NCI-H1092 treated with DMSO at 0.1 percent for 48 hours (cell line): ENCODE data around the gene BCAS3.

ENCODE experiments used
- DNase-seq: peaks from one replicate; lab custom pipeline; 2025; lab: John Stamatoyannopoulos, UW

BCAS3 gene

DNA sequence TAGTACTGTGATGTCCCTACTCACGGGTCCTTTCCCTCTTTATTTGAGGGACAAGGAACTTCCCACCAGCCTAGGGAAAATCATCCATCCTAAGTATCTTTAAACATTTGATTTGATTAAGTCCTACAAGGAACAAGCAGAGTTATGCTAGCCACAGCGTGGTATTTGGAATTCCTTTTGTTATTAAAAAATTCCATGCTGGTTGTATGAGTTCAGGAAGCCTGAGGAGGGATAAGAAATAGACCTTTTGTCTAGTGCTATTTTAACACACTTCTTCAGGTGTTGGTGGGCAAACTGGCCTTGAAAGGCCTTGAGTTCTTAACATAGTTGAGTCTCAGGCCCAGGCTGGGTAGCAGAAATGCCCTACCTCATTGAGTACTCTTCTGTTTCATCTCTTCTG, 616.6 kb downstream of the BCAS3 start:
- no peak for DNase-seq

DNA sequence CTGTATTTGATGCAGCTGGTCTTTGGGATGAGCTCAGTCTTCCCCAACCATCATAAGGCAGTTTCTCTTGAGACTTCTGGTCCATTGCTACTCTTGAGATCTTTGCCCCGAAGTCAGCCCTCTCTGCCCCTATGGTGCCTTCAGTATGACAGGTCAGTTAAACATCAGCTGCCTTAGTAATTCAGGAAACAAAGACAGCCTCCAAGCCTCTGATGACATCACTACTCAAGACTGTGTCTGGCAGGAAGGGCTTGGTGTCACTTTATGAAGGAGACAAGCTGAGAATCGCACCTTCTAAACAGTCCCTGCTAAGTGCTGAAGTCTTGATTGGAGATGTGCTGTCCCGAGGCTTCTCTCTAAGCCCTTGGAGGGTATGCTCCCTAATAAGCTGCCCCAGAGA, 617.1 kb downstream of the BCAS3 start:
- DNase-seq, result no peak

DNA sequence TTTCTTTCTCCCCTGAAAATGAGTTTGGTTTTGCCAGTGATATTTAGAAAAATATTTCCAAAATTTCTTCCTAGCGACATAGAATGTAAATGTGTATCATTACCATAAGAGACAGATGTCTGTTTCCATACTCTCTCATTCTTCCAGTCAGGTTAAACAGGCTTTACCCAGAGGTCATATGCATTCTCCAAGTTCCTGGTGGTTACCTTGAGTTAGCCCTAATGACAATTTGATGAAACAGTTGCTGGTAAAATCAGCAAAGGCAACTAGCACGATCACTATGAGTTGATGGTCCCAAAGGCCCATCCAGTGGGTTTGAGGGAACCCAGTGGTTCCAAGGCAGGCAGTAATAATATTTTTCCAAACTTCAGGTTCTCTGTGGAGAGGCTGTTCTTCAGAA, 618.4 kb downstream of the BCAS3 start:
- no peak for DNase-seq

DNA sequence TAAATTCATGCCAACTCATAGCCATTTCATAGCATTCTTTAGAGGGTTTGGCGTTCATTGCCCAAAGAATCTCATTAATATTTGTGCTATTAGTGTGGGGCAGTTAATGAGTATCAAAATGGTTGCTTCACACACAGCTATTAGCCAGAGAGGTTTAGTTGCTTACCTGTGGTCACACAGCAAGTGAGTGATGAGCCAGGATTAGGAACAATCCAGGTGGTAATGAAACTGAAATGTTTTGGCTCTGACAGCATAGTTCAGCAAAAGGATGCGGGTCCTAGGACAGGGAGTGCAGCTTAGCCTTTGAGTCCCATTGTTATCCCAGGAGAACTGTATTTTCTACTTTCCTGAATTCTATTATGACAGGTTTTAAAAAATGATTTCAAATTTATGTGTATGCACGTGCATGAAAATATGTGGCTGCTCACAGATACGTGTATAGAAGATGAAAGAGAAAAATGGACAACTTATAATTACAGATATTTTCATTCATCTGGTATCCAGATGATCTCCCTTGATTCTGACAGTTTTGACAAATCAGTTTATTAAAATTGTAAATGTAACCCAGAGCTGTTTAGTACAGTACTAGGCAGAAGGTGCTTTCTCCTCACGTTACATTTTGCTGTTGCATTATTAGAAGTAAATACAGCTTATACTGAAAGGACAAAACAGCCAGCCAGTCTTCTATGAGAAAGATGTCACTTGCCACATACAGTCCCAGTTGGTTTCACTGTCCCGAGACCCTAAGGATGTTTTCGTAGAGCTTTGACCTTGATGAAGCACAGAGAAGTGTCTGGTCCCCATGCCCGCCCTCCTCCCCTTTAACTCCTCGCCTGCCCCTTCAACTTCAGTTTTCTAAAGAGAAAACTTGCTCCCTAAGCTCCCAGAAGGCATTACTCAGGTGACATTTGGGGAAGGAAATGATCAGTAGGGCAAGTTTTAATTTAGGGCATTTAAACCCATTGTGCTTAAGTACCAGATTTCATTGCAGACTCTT, 622.2 kb downstream of the BCAS3 start:
- DNase-seq, result no peak

DNA sequence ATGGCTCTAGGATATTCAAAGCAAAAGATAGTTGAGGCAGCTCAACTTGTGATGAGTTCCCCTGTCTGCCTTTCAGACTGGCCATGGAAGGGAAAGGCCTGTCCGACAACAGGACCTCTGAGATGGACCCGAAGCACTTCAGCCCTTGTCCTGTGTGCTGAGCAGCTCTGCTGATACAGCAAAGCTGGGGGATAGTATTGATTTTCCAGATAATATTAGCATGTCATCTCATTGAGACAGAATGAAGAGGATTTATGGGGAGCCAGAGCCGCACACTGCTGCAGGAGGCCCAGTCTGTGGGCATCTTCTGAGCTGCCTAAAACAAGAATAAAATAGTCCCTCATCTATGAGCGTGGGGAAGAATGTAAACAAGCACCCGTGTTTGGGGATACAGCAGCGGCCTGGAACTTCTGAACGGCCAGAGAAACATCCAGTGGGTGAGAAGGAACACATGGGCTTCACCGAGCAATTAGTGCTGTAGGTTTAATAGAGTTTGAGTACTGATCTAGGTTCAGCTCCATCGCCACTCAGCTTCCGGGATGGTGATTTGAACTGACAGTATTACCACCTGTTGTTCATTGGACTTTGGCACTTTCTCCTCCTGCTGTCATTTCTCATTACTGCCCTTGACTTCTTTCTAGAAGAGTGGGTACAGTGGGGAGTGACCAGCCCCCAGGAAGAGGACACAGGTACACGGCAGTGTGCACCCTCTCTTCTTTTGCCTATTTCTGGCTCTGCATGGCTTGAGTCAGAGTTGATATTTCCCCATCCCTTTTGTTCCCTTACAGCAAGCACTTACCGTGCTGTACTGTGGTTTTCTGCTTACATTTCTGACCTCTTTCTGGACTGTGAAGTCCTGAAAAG, 625.5 kb downstream of the BCAS3 start:
- DNase-seq, result no peak

DNA sequence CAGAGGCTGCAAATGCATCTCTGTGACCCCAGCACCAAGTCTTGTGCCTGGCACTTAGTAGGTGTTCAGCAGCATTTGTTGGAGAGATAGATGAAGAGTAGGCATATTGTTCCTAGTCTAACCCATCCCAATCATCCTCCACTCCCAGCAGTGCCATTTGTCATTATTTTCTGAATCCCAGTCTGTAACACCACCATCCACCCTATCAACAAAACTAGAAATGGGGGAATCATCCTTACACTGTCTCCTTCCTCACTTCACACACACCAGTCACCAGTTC, 626.1 kb downstream of the BCAS3 start:
- no peak for DNase-seq

DNA sequence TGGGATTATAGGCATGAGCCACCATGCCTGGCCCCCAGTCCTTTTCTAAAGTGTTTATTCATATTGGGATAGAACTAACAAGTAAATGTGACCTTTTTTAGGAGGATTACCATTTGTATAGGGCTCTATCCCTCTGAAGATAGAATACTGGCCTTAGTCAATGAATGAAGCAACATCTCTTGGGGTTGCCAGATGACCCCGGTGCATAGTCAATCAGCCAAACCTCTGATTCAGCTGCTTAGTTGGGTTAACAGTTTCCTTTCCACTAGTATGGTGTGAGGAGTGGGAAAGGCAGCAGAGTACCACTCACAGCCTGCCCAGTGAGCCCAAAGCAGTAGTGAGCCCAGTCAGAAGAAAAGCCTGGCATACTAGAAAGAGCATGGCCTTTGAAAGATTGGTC, 627.4 kb downstream of the BCAS3 start:
- DNase-seq, result no peak

DNA sequence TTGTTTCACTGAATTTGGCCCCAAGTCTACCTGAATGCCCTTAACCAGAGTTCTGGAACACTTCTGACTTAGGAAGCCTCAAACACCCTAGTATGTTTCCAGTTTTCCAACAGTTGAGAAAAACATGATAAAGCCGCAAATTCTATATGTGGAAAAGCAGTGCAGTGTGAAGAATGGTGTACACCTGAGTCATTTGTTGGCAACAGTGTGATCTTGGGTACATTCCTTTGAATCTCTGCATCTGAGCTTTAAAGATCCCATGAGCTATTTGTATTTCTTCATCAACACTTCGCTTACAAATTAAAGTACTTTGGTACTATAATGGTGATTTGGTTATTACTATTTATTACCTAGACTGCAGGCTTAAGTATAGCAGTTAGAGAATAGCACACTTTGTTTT, 628.4 kb downstream of the BCAS3 start:
- DNase-seq, result no peak

DNA sequence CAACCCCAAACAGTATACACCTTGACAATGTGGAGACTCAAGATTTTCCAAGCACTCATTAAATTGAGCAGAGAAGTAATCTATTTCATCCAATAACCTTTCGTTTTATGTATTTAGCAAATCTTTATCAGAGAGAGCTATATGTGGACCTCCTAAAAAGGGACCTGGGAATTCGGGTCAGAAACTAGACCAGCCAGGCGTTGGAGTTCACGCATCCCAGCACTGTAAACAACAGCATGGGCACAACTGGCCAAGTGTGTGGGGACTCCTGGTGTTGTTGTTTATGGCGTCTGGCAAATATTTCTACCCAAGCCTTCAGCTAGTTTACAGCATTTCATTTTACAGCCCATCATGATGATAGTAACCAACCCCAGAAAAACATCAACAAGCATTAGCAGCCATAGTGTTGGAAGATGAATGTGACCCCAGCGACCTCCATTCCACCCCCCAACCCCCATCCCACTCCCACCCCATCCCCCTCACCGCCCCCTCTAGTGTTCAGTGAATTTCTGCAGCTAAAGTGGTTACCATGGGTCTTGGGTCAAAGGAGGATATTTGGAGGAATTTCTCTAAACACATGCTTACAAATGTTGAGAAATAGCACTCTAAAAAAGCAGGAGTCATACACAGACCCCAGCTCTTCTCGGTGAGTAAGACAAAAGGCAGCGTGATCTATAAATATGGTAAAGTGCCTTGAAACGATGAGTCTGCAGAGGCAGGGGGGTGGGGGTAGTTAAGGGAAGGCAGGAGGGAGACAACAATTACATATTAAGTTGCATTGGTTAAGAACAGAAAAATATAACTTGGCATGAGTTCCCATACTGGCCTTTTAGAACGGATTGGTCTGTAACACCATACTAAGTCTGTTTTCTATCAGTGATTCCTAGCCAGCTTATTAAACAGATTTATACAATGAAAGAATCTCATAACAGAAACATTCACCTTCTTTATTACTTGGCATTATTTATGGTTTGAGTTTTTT, 630.5 kb downstream of the BCAS3 start:
- no peak for DNase-seq

DNA sequence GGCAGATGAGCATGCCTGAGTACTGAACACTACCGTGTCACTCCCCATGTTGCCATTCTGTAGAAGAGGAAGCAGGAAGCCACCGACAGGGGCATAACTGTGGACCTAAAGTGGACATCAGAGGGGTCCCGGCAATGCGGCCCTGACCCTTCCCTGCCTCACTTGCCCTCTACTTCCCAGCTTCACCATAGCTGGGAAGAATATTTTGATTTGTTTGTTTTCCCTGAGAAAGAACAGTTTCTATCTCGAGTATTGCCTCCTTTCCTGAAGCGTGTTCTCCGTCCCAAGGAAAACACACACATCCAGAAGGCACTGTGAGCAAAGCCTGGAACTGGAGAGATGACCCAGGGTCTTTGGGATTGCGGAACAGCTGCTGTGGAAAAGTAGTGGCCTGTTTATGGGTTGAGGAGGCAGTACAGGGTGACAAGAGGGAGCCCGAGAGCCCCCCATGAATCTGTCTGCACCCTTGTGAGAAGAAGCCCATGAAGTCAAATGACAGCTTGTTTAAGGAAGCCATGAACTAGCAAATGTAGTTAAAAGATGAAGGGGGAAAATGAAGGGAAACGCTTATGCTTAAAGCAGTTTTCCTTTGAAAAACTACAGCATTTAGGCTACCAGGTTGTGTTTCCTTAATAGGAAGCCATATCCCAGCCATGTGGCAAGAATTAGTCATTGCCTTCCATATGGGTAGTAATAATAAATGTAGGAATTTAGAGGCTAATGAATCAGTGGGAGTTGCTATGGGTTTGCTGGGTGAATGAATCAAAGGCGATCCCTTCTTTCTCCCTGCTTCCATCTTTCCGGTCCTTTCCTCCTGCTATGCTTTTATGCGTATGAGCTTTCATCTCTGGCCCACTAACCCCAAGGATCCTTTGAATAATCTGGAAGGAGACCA, 632.0 kb downstream of the BCAS3 start:
- no peak for DNase-seq

DNA sequence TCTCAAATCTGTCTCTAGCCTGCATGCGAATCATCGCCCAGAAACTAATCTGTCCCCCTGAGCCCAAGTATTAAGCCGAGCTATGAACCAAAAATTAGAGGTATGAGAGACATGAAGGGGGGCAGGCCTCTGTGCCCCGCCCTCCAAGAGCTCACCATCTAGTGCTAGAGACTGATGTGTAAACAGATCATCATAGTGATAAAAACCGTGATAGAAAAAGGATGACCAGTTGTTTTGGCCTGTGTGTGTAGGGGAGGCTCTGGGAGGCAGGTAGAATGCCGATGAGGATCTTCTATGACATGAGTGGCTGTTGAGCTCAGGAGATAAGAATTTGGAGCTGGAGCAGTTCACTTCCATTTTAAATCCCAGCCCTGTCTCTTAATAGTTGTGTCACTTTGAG, 632.9 kb downstream of the BCAS3 start:
- DNase-seq, result no peak

DNA sequence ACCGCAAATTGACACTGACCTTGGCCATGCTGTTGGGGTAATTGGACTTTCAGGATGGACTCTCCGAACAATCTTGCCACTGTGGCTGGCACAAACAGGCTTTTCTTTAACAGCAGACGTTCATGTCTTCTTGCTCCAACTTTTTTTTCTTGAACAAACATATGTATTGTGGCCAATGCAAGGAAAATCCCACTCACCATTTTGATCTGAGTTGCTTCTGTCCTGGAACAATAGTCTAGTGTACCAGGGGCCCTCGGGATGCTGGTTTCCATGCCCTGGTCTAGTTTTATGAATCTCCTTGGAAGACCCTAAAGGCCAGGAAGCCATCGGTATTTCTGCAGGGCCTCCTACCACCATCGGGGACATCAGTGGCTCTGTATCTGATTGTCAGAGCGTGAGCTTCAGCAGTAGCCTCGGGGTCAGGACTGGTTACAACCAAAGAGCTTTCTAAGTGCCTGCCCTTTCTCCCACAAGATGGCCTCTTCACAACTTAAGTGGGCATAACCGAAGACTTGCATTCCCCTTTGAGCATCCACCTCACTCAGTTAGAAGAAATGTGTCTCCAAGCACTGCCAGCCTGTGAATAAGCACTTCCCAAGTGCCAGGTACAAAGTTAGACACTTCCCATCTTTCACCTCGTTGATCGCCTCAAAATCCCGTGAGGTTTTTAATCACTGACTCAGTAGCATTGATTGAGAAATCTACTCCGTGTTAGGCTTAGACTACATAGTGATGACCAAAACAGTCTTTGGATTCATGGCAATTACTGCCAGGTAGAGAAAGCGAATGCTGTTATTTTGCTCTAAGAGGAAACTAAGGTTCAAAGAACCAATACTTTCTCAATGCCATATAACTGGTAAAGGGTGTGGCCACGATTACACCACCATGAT, 635.0 kb downstream of the BCAS3 start:
- DNase-seq, result no peak

DNA sequence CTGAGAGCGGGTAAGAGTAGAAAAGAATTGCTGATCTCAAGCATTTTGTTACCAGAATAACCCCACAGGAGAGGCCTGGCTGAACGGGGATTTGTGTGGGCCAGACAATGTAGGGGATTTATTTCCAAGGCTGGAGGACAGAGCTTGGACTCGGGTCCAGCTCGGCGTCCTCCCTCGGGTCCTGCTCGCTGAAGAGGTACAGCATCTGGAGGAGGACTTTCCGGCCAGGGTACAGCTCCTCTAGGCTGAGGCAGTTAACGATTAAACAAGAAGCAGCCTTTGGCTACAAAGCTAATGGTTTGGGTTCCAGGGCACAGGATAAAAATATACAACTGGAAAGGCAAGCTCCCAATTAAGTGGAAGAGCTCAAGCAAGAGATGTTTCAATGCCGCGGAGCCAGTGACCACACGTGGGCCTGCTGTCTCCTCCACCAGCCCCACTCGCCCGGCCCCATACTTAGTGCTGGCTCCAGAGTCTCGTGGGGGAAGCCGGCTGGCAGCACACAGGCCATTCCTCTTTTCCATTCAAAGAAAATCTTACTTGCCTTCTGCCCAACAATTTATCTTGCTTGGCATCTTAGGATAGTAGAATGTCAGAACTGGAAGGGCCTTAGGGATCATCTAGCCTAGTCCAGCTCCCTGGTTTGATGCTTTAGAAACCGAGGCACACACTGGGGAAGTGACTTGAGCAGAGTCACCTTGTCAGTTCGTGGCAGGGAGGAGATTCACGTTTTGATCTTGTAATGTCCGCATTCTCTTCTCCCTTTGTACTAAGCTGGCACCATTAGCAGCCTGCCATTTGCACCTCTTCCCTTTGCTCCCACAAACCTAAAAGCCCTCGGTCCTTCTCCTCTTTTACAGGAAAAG, 636.0 kb downstream of the BCAS3 start:
- no peak for DNase-seq

DNA sequence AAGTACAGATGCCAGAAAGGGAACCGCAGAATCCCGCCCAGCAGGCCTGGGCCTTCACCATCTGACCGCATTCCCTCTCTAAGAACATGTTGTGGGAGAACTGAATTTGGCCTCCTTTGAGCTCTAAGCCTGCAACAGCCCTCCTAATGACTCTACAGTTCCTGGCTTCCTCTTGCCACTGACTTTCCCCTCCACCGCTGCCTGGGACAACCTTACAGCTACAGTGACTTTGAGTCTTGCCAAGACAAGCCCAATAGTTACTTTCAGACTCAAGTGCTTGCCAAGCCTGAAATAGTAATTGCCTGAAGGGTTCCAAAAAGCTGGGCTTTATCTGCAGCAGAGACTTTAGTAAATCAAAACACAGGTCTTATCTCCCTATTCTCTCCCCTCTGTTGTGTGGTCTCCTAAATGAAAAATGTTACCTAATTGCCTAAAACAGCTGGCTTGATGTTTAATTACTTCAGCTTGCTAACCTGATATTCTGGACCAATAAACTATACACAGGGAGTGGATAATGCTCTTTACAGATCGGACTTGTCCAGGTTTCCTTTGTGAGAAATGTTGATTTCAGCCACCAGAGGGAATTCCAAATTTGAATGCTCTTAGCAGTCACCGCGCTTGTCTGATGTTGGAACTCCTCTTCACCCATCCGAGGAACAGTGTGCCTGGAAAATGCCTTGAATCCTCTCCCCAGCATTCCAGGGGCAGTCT, 636.9 kb downstream of the BCAS3 start:
- no peak for DNase-seq

DNA sequence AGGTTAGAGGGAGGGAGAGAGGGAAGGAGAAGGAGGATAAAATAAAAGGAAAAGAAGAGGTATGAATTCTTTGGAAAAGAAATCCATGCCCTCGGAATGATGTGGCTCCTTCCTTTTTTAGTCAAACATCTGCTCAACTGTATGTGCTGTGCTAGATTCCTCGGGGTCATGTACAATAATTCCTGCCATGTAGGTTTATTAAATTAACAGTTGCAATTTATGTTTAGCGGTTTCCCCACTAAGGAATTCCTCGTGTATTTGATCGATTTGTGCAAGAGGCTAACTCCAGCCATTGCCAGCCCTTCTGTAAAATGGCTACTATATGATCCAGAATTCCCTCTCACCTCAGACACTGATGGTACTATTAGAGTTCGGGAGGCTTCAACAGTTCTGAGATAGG, 639.0 kb downstream of the BCAS3 start:
- no peak for DNase-seq

DNA sequence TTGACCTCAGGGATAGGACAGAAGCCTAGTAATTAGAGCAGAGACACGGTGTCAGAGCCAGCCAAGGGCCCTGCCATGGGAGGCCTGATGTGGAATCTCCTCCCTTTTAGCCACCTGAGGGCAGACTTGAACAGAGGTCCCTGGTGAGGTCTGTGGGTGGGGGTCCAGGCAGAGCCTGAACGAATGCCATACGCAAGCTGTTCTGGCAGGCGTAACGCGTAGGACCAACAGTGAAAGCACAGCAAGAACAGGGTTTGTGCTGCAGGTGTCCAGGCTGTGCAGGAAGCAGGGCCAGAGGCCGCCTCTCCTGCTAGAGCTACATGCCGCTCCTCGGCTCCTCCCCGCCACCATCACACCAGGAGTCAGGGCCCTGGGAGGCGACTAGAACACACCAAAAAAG, 640.1 kb downstream of the BCAS3 start:
- no peak for DNase-seq

DNA sequence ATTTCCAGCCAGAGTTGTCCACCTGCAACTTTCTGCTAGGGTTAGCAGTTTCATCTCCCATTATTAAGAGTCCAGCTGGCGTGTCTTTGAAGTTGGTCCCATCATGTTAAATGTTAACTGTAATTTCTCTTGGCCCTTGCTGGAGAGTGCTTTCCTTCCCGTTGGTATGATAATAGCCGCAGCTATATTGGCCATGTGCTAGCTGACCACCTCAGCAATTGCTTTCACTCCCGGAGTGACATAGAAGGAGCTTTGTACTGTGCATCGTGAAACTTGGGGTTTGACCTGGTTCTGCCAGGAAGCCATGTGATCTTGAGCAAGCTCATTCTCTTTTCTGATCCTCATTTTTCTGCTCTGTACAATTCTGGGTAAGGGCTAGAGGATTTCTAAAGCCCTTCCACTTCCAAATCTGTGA, 641.0 kb downstream of the BCAS3 start:
- DNase-seq, result no peak

DNA sequence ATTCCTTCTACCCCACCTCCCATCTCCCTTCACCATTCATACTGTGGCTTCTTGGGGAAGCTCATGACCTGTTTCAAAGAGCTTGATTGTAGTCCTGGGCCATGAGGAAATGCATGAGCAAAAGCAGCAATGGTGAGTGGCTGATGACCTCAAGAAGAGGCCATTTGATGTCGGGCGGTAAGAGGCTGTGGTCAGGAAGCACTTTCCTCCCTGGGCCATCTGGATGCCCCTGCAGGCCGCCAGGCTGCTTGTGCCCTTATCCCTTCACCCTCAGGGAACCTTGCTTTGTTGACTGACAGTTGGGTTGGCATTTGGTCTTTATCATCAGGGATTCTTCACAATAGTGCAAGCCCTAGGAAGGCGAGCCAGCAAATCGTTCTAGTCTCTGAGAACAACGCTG, 643.7 kb downstream of the BCAS3 start:
- no peak for DNase-seq
